ENCODE data around the gene ISG15. TPM values are rescaled to one million over a fixed set of nuclear protein-coding genes. Genes with fewer than 3 reads are reported as not detected.

ISG15 gene
- total RNA-seq, 2 donors from 2014 or later = 46.6 to 48.4 TPM

DNA sequence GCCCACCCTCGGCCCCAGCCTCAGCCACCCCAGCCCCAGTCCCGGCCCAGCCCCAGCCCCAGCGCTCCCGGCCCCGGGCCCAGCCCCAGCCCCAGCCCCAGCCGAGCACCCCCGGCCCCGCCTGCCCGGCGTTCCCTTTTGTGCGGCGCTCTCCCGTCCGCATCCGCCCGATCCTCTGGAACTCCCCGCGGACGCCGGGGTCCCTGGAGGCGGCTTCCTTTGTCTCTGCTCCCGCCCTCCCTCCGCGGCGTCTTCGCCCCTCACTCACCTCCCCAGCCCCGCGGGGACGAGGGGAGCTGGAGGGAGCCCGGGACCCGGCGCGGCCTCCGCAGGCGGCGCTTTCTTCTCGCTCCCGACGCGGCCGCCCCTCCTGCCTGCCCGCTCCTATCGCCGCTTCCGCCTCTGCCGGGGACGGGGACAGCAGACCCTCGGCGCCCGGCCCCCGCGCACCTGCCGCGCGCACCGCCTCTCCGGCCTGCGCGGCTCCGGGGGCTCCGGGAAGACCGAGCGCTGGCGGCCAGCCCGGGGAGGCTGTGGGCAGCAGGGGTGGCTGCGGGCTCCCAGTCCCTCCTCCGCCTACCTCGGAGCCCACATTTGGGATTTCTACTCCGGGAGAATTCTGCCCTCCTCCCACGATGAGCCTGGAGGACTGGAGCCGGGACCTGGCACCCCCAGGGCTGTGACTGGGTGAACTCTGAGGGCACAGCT is 20.6 kb downstream of the ISG15 start:
- peak; percentile 81 for DNase-seq
- 4 to 12% methylated on average over 12 to 70 of the region's 71 CpGs for WGBS, 2 experiments (ENCODE audit: insufficient coverage in 1 of 2, insufficient read length in 1 of 2)
- TF ChIP-seq, protein P1, sequence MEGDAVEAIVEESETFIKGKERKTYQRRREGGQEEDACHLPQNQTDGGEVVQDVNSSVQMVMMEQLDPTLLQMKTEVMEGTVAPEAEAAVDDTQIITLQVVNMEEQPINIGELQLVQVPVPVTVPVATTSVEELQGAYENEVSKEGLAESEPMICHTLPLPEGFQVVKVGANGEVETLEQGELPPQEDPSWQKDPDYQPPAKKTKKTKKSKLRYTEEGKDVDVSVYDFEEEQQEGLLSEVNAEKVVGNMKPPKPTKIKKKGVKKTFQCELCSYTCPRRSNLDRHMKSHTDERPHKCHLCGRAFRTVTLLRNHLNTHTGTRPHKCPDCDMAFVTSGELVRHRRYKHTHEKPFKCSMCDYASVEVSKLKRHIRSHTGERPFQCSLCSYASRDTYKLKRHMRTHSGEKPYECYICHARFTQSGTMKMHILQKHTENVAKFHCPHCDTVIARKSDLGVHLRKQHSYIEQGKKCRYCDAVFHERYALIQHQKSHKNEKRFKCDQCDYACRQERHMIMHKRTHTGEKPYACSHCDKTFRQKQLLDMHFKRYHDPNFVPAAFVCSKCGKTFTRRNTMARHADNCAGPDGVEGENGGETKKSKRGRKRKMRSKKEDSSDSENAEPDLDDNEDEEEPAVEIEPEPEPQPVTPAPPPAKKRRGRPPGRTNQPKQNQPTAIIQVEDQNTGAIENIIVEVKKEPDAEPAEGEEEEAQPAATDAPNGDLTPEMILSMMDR (conservative IDR thresholded peaks at IDR 0.05) = no peak
- Histone ChIP-seq H3K4me3 (ENCODE audit: low read length) (peak overlapping the region; percentile 23), H3K4me1 (ENCODE audit: control insufficient read depth, insufficient read depth, low read length) (peaks cover 6% of the 10 kb centered on the region), H3K36me3 (ENCODE audit: control insufficient read depth, insufficient read depth, low read length) (no peaks in the 10 kb centered on the region), H3K27me3 (ENCODE audit: control insufficient read depth, insufficient read depth, low read length, poor library complexity, severe bottlenecking) (peaks cover 23% of the 10 kb centered on the region), H3K9me3 (ENCODE audit: control insufficient read depth, low read length) (no peaks in the 10 kb centered on the region), H3K9ac (ENCODE audit: extremely low read depth, low read length, poor library complexity, severe bottlenecking) (peak overlapping the region; percentile 6), H3K27ac (ENCODE audit: low read depth, low read length) (no peak overlapping the region)
- Mint-ChIP-seq H3K27me3 (ENCODE audit: insufficient read depth) (peaks cover 51% of the 10 kb centered on the region), H3K4me3 (peak overlapping the region; percentile 49), H3K9me3 (no peaks in the 10 kb centered on the region), H3K4me1 (peaks cover 9% of the 10 kb centered on the region), H3K36me3 (ENCODE audit: low read depth) (peaks cover 29% of the 10 kb centered on the region), H3K27ac (no peak overlapping the region)

DNA sequence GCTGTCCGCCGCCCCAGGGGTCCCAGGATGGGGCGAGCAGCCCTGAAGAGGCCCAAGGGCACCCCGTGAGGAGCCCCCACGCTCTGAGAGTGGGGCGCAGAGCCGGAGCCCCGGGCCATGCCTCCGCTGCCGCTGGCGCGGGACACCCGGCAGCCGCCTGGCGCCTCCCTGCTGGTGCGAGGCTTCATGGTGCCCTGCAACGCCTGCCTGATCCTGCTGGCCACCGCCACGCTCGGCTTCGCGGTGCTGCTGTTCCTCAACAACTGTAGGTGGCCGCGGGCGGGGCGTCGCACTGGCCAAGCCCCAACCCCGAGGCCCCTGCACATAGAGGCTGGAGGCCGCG is 21.1 kb downstream of the ISG15 start:
- Mint-ChIP-seq H3K27me3 (ENCODE audit: insufficient read depth) (peaks cover 56% of the 10 kb centered on the region), H3K9me3 (no peaks in the 10 kb centered on the region), H3K36me3 (ENCODE audit: low read depth) (peaks cover 29% of the 10 kb centered on the region), H3K27ac (no peak overlapping the region), H3K4me3 (peak overlapping the region; percentile 49), H3K4me1 (peaks cover 9% of the 10 kb centered on the region)
- TF ChIP-seq, protein P1 (conservative IDR thresholded peaks at IDR 0.05) = peak; percentile 36
- H3K4me3 ChIP-seq (ENCODE audit: low read length) = peak overlapping the region; percentile 23
- H3K27me3 ChIP-seq (ENCODE audit: control insufficient read depth, insufficient read depth, low read length, poor library complexity, severe bottlenecking) = peaks cover 28% of the 10 kb centered on the region
- H3K27ac ChIP-seq (ENCODE audit: low read depth, low read length) = no peak overlapping the region
- WGBS, 2 experiments (ENCODE audit: insufficient coverage in 1 of 2, insufficient read length in 1 of 2) = 45 to 84% methylated on average over 19 to 30 of the region's 30 CpGs
- DNase-seq = peak; percentile 82
- no peaks in the 10 kb centered on the region for H3K36me3 ChIP-seq (ENCODE audit: control insufficient read depth, insufficient read depth, low read length)
- H3K9me3 ChIP-seq (ENCODE audit: control insufficient read depth, low read length) = no peaks in the 10 kb centered on the region
- no peak overlapping the region for H3K9ac ChIP-seq (ENCODE audit: extremely low read depth, low read length, poor library complexity, severe bottlenecking)
- H3K4me1 ChIP-seq (ENCODE audit: control insufficient read depth, insufficient read depth, low read length) = peaks cover 6% of the 10 kb centered on the region

DNA sequence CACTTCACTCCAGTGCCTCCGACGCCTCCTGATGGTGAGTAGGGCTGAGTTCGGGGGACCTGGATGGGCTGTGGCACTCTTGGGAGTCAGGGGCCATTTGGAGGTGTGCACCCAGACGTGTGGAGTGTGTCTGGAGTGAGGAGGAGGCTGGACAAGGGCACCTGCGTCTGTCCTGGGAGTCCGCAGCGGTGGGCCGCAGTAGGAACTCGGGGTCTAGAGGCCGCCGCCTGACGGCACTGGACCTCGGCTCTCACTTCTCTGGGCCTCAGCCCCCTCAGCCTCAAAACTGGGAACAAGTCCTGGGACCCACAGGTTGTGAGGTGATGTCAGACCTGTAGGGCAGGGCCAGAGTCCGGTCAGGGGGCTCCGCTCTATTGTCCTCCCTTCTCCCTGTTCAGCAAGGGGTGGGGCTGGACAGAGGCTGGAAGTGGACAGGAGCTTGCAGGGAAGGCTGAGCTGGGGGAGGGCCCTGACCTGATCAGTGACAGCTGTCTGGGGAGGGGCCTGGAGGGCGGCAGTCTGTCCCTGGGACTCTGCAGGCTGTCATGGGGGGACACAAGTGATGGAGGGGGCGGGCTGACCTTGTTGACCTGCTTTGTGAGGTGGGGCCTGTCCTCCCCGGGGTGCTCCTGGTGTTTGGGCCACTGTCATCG is 22.1 kb downstream of the ISG15 start:
- peaks cover 36% of the 10 kb centered on the region for H3K27me3 ChIP-seq (ENCODE audit: control insufficient read depth, insufficient read depth, low read length, poor library complexity, severe bottlenecking)
- Mint-ChIP-seq H3K27me3 (ENCODE audit: insufficient read depth) (peaks cover 66% of the 10 kb centered on the region), H3K9me3 (no peaks in the 10 kb centered on the region), H3K27ac (no peak overlapping the region), H3K4me3 (no peak overlapping the region), H3K36me3 (ENCODE audit: low read depth) (peaks cover 29% of the 10 kb centered on the region), H3K4me1 (peaks cover 13% of the 10 kb centered on the region)
- H3K27ac ChIP-seq (ENCODE audit: low read depth, low read length) = no peak overlapping the region
- H3K9me3 ChIP-seq (ENCODE audit: control insufficient read depth, low read length) = no peaks in the 10 kb centered on the region
- 92 to 93% methylated on average over 14 to 19 of the region's 19 CpGs for WGBS, 2 experiments (ENCODE audit: insufficient coverage in 1 of 2, insufficient read length in 1 of 2)
- no peak overlapping the region for H3K4me3 ChIP-seq (ENCODE audit: low read length)
- no peak overlapping the region for H3K9ac ChIP-seq (ENCODE audit: extremely low read depth, low read length, poor library complexity, severe bottlenecking)
- no peaks in the 10 kb centered on the region for H3K36me3 ChIP-seq (ENCODE audit: control insufficient read depth, insufficient read depth, low read length)
- TF ChIP-seq, protein P1 (conservative IDR thresholded peaks at IDR 0.05) = no peak
- DNase-seq = peak; percentile 67
- H3K4me1 ChIP-seq (ENCODE audit: control insufficient read depth, insufficient read depth, low read length) = peaks cover 6% of the 10 kb centered on the region

Data from endodermal cell (in vitro differentiated cells).